Upper lobe of left lung (tissue), 6 donors: Measurements from ENCODE around the gene DCLK1. TPM values are rescaled to one million over a fixed set of nuclear protein-coding genes. Genes with fewer than 3 reads are reported as not detected.

Source experiments
- ATAC-seq, 2 donors: fragments of 200-7000 bp; cut with Tn5 transposase; one replicate each; pipeline ENCODE4 v1.9.1; 2022; ENCODE audit warnings: mild to moderate bottlenecking in 2 of 2, moderate library complexity in 2 of 2; ENCODE audit not compliant: low FRiP score in 2 of 2
- DNase-seq, 2 donors: peaks; one replicate each; pipeline ENCODE4 v3.0.0-alpha.2; 2019 to 2020
- H3K27ac ChIP-seq, 4 donors: fragments of 200-600 bp; sonication (generic); one replicate each; pipeline ENCODE4 v1.5.1; 2016 to 2019
- H3K27me3 ChIP-seq, 4 donors: fragments of 200-600 bp; sonication (generic); one replicate each; pipeline ENCODE4 v1.5.1; 2017 to 2019
- H3K36me3 ChIP-seq, 4 donors: fragments of 200-600 bp; sonication (generic); one replicate each; pipeline ENCODE4 v1.5.1; 2016 to 2019
- H3K4me1 ChIP-seq, 4 donors: fragments of 200-600 bp; sonication (generic); one replicate each; pipeline ENCODE4 v1.5.1; 2018 to 2019
- H3K4me3 ChIP-seq, 4 donors: fragments of 200-600 bp; sonication (generic); one replicate each; pipeline ENCODE4 v1.5.1; 2017 to 2019; ENCODE audit warnings: mild to moderate bottlenecking in 2 of 4, moderate library complexity in 1 of 4
- H3K9me3 ChIP-seq, 4 donors: fragments of 200-600 bp; sonication (generic); one replicate each; pipeline ENCODE4 v1.5.1; 2018 to 2019
- CTCF ChIP-seq, 6 experiments: fragments of 450-650 bp in 4 of 6; fragments of 200-600 bp in 2 of 6; sonication (generic) in 2 of 6; IDR thresholded peaks; one replicate each; pipeline ENCODE4 v1.5.1; 2016 to 2019; ENCODE audit warnings: antibody characterized with exemption in 6 of 6
- EP300 ChIP-seq, 4 donors: sonication (generic); formaldehyde crosslinking; IDR thresholded peaks; one replicate each; pipeline ENCODE4 v1.5.1; 2017; ENCODE audit warnings: antibody characterized with exemption in 4 of 4, control low read depth in 2 of 4
- POLR2A ChIP-seq, 4 donors: fragments of 450-650 bp; IDR thresholded peaks; one replicate each; pipeline ENCODE4 v1.5.1; 2016 to 2017; ENCODE audit warnings: antibody characterized with exemption in 4 of 4, mild to moderate bottlenecking in 2 of 4
- POLR2AphosphoS5 ChIP-seq, 2 donors: sonication (generic); formaldehyde crosslinking; IDR thresholded peaks; one replicate each; pipeline ENCODE4 v1.5.1; 2017; ENCODE audit warnings: antibody characterized with exemption in 2 of 2
- WGBS, 2 donors: methylation state at CpG; one replicate each; pipeline ENCODE4 v1.1.5; 2017 to 2018; 5-methylcytosine and 5-hydroxymethylcytosine counted together
- total RNA-seq, 6 donors: library from RNA; depleted of rRNA in 4 of 6; stranded (reverse); fragments of >200 nt in 4 of 6; gene quantifications; one replicate each; pipeline versions ENCODE4 v1.1.0 to v1.2.1, GENCODE V29; 2016 to 2021
- donor health status: DM: no; HTN: no; CAD: no; lungs with moderate emphysema.
- donor health status: DM: no; HTN: yes; CAD: no; lungs with severe emphysema.

DCLK1 gene
- total RNA-seq, 6 donors from 2014 or later = 2.1 to 14.7 (median 3.9) TPM

GRCh38 chr13:36031490-36031889 is 99.7 kb downstream of the DCLK1 start:
- TF ChIP-seq CTCF (IDR thresholded peaks at IDR 0.05) = no peak
- no peak for TF ChIP-seq POLR2A (IDR thresholded peaks at IDR 0.05)
- no peak for TF ChIP-seq EP300 (IDR thresholded peaks at IDR 0.05)
- TF ChIP-seq POLR2AphosphoS5 (IDR thresholded peaks at IDR 0.05) = no peak
- 72 to 78% methylated on average over 8 of the region's 8 CpGs for WGBS, 2 donors
- Histone ChIP-seq H3K27me3 (no peaks in the 10 kb centered on the region), H3K4me1 (no peaks in the 10 kb centered on the region), H3K36me3 (no peaks in the 10 kb centered on the region), H3K27ac (no peak overlapping the region), H3K9me3 (no peaks in the 10 kb centered on the region), H3K4me3 (no peak overlapping the region)
- ATAC-seq = no peak
- no peak for DNase-seq

DNA sequence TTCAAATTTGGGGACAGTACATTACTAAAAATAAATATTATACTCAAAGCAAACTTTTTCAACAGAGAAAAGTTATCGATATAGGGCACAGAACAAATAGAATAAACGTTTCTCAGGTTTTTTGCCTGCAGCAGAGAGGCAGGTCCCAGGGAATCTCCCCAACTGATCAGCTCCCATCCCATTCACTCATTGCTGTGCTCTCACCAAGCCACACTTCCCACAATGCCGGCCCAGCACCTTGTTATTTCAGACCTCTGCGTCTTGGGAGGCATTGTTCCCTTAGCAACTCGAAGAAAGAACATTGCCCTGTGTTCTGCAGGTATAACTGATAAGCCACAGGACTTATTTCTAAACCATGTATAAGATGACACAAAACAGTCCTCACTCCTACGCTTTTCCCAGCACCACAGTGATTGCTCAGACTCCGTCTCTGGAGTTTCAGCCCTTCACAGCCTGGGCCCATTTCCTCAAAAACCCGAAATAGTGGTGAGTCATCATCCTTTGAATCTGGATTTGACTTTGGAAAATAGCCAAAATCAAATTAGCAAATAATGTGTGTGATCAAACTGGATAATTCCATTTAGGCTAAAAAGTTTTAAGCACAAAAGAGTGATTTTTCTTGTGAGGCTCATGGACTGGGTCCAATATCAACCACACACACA is 100.4 kb downstream of the DCLK1 start:
- Histone ChIP-seq H3K4me1 (no peaks in the 10 kb centered on the region), H3K27ac (no peak overlapping the region), H3K9me3 (no peaks in the 10 kb centered on the region), H3K4me3 (no peak overlapping the region), H3K27me3 (no peaks in the 10 kb centered on the region), H3K36me3 (no peaks in the 10 kb centered on the region)
- TF ChIP-seq POLR2A (IDR thresholded peaks at IDR 0.05) (no peak), CTCF (IDR thresholded peaks at IDR 0.05) (no peak), POLR2AphosphoS5 (IDR thresholded peaks at IDR 0.05) (no peak), EP300 (IDR thresholded peaks at IDR 0.05) (no peak)
- WGBS, 2 donors = 69 to 78% methylated on average over 8 of the region's 8 CpGs
- ATAC-seq (peak in 1 of 2 donors; percentile 87), DNase-seq (no peak)

GRCh38 chr13:36029166-36029565 is 102.0 kb downstream of the DCLK1 start:
- Histone ChIP-seq H3K36me3 (no peaks in the 10 kb centered on the region), H3K27ac (no peak overlapping the region), H3K9me3 (no peaks in the 10 kb centered on the region), H3K27me3 (no peaks in the 10 kb centered on the region), H3K4me3 (no peak overlapping the region), H3K4me1 (no peaks in the 10 kb centered on the region)
- DNase-seq (no peak), ATAC-seq (no peak)
- TF ChIP-seq CTCF (IDR thresholded peaks at IDR 0.05) = no peak
- TF ChIP-seq EP300 (IDR thresholded peaks at IDR 0.05) = no peak
- TF ChIP-seq POLR2A (IDR thresholded peaks at IDR 0.05) = no peak
- TF ChIP-seq POLR2AphosphoS5 (IDR thresholded peaks at IDR 0.05) = no peak
- 75 to 82% methylated on average over 6 of the region's 6 CpGs for WGBS, 2 donors

- Histone ChIP-seq H3K27me3 (no peaks in the 10 kb centered on the region), H3K4me1 (no peaks in the 10 kb centered on the region), H3K4me3 (no peak overlapping the region), H3K27ac (no peak overlapping the region), H3K9me3 (no peaks in the 10 kb centered on the region), H3K36me3 (no peaks in the 10 kb centered on the region)
- ATAC-seq = no peak
- TF ChIP-seq CTCF (IDR thresholded peaks at IDR 0.05) (no peak), POLR2AphosphoS5 (IDR thresholded peaks at IDR 0.05) (no peak), POLR2A (IDR thresholded peaks at IDR 0.05) (no peak), EP300 (IDR thresholded peaks at IDR 0.05) (no peak)
- no peak for DNase-seq
- WGBS, 2 donors = 79 to 82% methylated on average over 6 of the region's 6 CpGs
Observed at GRCh38 chr13:36028359-36029025, 102.7 kb downstream of the DCLK1 start.
